ENCODE data around the gene PDE4D. TPM values are rescaled to one million over a fixed set of nuclear protein-coding genes. Genes with fewer than 3 reads are reported as not detected.

The PDE4D gene
- total RNA-seq, 2 experiments from 2014 or later: 0.50 to 0.51 TPM

GRCh38 chr5:58985759-58986158 lies 907.8 kb downstream of the PDE4D start:
- DNase-seq (ENCODE audit: low spot score): no peak
- Histone ChIP-seq H3K4me2 (ENCODE audit: low read length) (no peak overlapping the region), H3K9me2 (ENCODE audit: insufficient read depth, low read length) (no peaks in the 10 kb centered on the region), H3K4me1 (ENCODE audit: insufficient read depth, low read length, poor library complexity, severe bottlenecking) (no peaks in the 10 kb centered on the region), H3K27ac (ENCODE audit: low read depth, low read length, poor library complexity, severe bottlenecking) (no peak overlapping the region), H3K9me3 (ENCODE audit: low read length) (no peaks in the 10 kb centered on the region), H2AFZ (ENCODE audit: low read length) (no peak overlapping the region), H4K20me1 (ENCODE audit: insufficient read depth, low read length) (no peaks in the 10 kb centered on the region), H3K79me2 (ENCODE audit: insufficient read depth, low read depth, low read length) (no peaks in the 10 kb centered on the region), H3K4me3 (ENCODE audit: low read depth, low read length, poor library complexity, severe bottlenecking) (no peak overlapping the region), H3K36me3 (ENCODE audit: insufficient read depth, low read length) (no peaks in the 10 kb centered on the region)
- BruUV-seq (replicated peaks): no TSS peak
- intact Hi-C loops (cut with micrococcal nuclease; ENCODE audit: unreplicated experiment): no loop called here
- ChIA-PET POLR2A (interaction anchor here (0.6 to 1.2 kb wide), 3 partner anchors 9 to 603 kb away, joined by 3 to 4 read pairs (median 4); no protein-coding TSS in a partner anchor), CTCF (ENCODE audit: unreplicated experiment) (no interaction called here)
- TF ChIP-seq EZH2phosphoT487 (IDR thresholded peaks at IDR 0.05; ENCODE audit: borderline replicate concordance, low read depth, low read length) (no peak), CTCF (conservative IDR thresholded peaks at IDR 0.05; ENCODE audit: low read length) (no peak)

- CTCF ChIA-PET (ENCODE audit: unreplicated experiment): no interaction called here
Measured at GRCh38 chr5:58985311-58985710, 908.2 kb downstream of the PDE4D start.

More at GRCh38 chr5:58985311-58985710, 908.2 kb downstream of the PDE4D start:
- H3K27ac ChIP-seq (ENCODE audit: low read depth, low read length, poor library complexity, severe bottlenecking): no peak overlapping the region
- H3K9me3 ChIP-seq (ENCODE audit: low read length): no peaks in the 10 kb centered on the region
- POLR2A ChIA-PET: interaction anchor here (0.6 to 1.2 kb wide), 4 partner anchors 8 to 603 kb away, joined by 3 to 4 read pairs (median 4); no protein-coding TSS in a partner anchor
- H3K79me2 ChIP-seq (ENCODE audit: insufficient read depth, low read depth, low read length): no peaks in the 10 kb centered on the region
- no peaks in the 10 kb centered on the region for H3K36me3 ChIP-seq (ENCODE audit: insufficient read depth, low read length)
- no peaks in the 10 kb centered on the region for H3K9me2 ChIP-seq (ENCODE audit: insufficient read depth, low read length)
- H3K4me2 ChIP-seq (ENCODE audit: low read length): no peak overlapping the region
- intact Hi-C loops (cut with micrococcal nuclease; ENCODE audit: unreplicated experiment): no loop called here
- BruUV-seq (replicated peaks): no TSS peak
- H3K4me1 ChIP-seq (ENCODE audit: insufficient read depth, low read length, poor library complexity, severe bottlenecking): no peaks in the 10 kb centered on the region
- TF ChIP-seq EZH2phosphoT487 (IDR thresholded peaks at IDR 0.05; ENCODE audit: borderline replicate concordance, low read depth, low read length) (no peak), CTCF (conservative IDR thresholded peaks at IDR 0.05; ENCODE audit: low read length) (no peak)
- no peak overlapping the region for H2AFZ ChIP-seq (ENCODE audit: low read length)
- DNase-seq (ENCODE audit: low spot score): no peak
- no peak overlapping the region for H3K4me3 ChIP-seq (ENCODE audit: low read depth, low read length, poor library complexity, severe bottlenecking)
- no peaks in the 10 kb centered on the region for H4K20me1 ChIP-seq (ENCODE audit: insufficient read depth, low read length)
